A549 (cell line): ENCODE data around the gene IFI44. TPM values are rescaled to one million over a fixed set of nuclear protein-coding genes. Genes with fewer than 3 reads are reported as not detected.

Source experiments
- ATAC-seq, 2 experiments: fragments of 200-7000 bp in 1 of 2; fragments of >200 bp in 1 of 2; cut with Nextera tagmentation in 1 of 2; cut with Tn5 transposase in 1 of 2; 3 replicates each; pipeline versions ENCODE4 v1.8.0 to v1.9.1; 2018 to 2020; ENCODE audit warnings: mild to moderate bottlenecking in 1 of 2, moderate library complexity in 1 of 2
- CTCF ChIA-PET: fragments of 300-600 bp; sonication (Branson Sonifier 250); formaldehyde crosslinking; extraction: SDS; loops from one replicate; lab custom pipeline; 2021; ENCODE audit warnings: antibody characterized with exemption, inconsistent platforms; lab: Yijun Ruan, JAX
- POLR2A ChIA-PET: fragments of 350-600 bp; formaldehyde crosslinking; extraction: SDS; loops from one replicate; lab custom pipeline; 2021; ENCODE audit warnings: antibody characterized with exemption, inconsistent platforms; lab: Yijun Ruan, JAX
- DNase-seq, 2 experiments: peaks; one replicate each; pipeline versions ENCODE4 v3.0.0 to v3.0.0-alpha.2; 2011 to 2016; ENCODE audit warnings: low read depth in 1 of 2, low spot score in 1 of 2
- FAIRE-seq: peaks from 2 replicates; lab custom pipeline; 2011; peaks lifted over from hg19 to GRCh38; lab: Jason Lieb, UNC
- H3K27ac ChIP-seq, 2 experiments: fragments of >200 bp; sonication (Bioruptor Twin); formaldehyde crosslinking; 3 replicates each; pipeline ENCODE4 v1.5.1; 2016 to 2017
- H3K4me1 ChIP-seq: fragments of >200 bp; sonication (Bioruptor Twin); formaldehyde crosslinking; 3 replicates; pipeline ENCODE4 v1.6.1; 2016
- H3K4me2 ChIP-seq: fragments of >200 bp; sonication (Bioruptor Twin); formaldehyde crosslinking; 3 replicates; pipeline ENCODE4 v1.6.1; 2016
- H3K4me3 ChIP-seq: fragments of >200 bp; sonication (Bioruptor Twin); formaldehyde crosslinking; 3 replicates; pipeline ENCODE4 v1.5.1; 2016
- H3K9me3 ChIP-seq: fragments of >200 bp; sonication (Bioruptor Twin); formaldehyde crosslinking; 3 replicates; pipeline ENCODE4 v1.6.1; 2016
- CEBPB ChIP-seq, 2 experiments: fragments of >200 bp in 1 of 2; sonication (Bioruptor Twin) in 1 of 2; formaldehyde crosslinking in 1 of 2; IDR thresholded peaks; 2 replicates each; pipeline ENCODE4 v1.6.1; 2012 to 2016
- CHD2 ChIP-seq: fragments of 150-350 bp; IDR thresholded peaks from 2 replicates; pipeline ENCODE4 v1.6.1; 2014; ENCODE audit warnings: low read length; ENCODE audit not compliant: partially characterized antibody
- EHF ChIP-seq: fragments of 250-450 bp; sonication (Bioruptor Pico); IDR thresholded peaks from 2 replicates; pipeline ENCODE4 v1.5.0; 2020; ENCODE audit warnings: mild to moderate bottlenecking
- FOSB ChIP-seq: fragments of 250-450 bp; sonication (Bioruptor Pico); IDR thresholded peaks from 2 replicates; pipeline ENCODE4 v1.5.0; 2020; ENCODE audit warnings: mild to moderate bottlenecking, moderate library complexity
- FOSL2 ChIP-seq, 2 experiments: fragments of 450-650 bp in 1 of 2; fragments of >200 bp in 1 of 2; sonication (Bioruptor Twin) in 1 of 2; formaldehyde crosslinking; IDR thresholded peaks; 2 replicates each; pipeline versions ENCODE4 v1.5.0 to v1.6.1; 2016 to 2020; ENCODE audit warnings: mild to moderate bottlenecking in 1 of 2, moderate library complexity in 1 of 2
- FOXS1 ChIP-seq: fragments of 250-450 bp; sonication (Bioruptor Pico); IDR thresholded peaks from 2 replicates; pipeline ENCODE4 v1.5.0; 2020; ENCODE audit warnings: mild to moderate bottlenecking, moderate library complexity
- HOXB13 ChIP-seq: fragments of 250-450 bp; sonication (Bioruptor Pico); IDR thresholded peaks from 2 replicates; pipeline ENCODE4 v1.5.0; 2020; ENCODE audit warnings: low read depth, mild to moderate bottlenecking, moderate library complexity
- JUN ChIP-seq, 2 experiments: fragments of >200 bp; sonication (Bioruptor Twin); formaldehyde crosslinking; IDR thresholded peaks; 2 replicates in 1 of 2; 3 replicates in 1 of 2; pipeline ENCODE4 v1.6.1; 2016 to 2017
- JUNB ChIP-seq: fragments of >200 bp; sonication (Bioruptor Twin); formaldehyde crosslinking; IDR thresholded peaks from 2 replicates; pipeline ENCODE4 v1.6.1; 2016
- KDM1A ChIP-seq: fragments of 200-600 bp; sonication (generic); IDR thresholded peaks from 2 replicates; pipeline ENCODE4 v1.6.1; 2016; ENCODE audit warnings: low read depth, mild to moderate bottlenecking
- KDM5A ChIP-seq: fragments of 200-600 bp; sonication (generic); IDR thresholded peaks from 2 replicates; pipeline ENCODE4 v1.6.1; 2016; ENCODE audit warnings: antibody characterized with exemption, mild to moderate bottlenecking
- MYC ChIP-seq: IDR thresholded peaks from 2 replicates; pipeline ENCODE4 v1.6.1; 2012; ENCODE audit warnings: mild to moderate bottlenecking, inconsistent platforms, low read length, improper control_type of control experiment, borderline replicate concordance
- NFE2L2 ChIP-seq: fragments of 150-350 bp; conservative IDR thresholded peaks from 2 replicates; pipeline ENCODE4 v1.6.1; 2014; ENCODE audit warnings: low read length
- POLR2AphosphoS2 ChIP-seq: conservative IDR thresholded peaks from 2 replicates; pipeline ENCODE4 v1.6.1; 2012; ENCODE audit warnings: low read length, improper control_type of control experiment, inconsistent platforms
- RAD21 ChIP-seq, 2 experiments: fragments of >200 bp in 1 of 2; sonication (Bioruptor Twin) in 1 of 2; formaldehyde crosslinking in 1 of 2; IDR thresholded peaks in 1 of 2; conservative IDR thresholded peaks in 1 of 2; 2 replicates in 1 of 2; 3 replicates in 1 of 2; pipeline ENCODE4 v1.6.1; 2012 to 2018; ENCODE audit warnings: inconsistent platforms in 1 of 2
- SMC3 ChIP-seq: fragments of >200 bp; sonication (Bioruptor Twin); formaldehyde crosslinking; IDR thresholded peaks from 3 replicates; pipeline ENCODE4 v1.6.1; 2018; ENCODE audit warnings: inconsistent platforms
- SREBF2 ChIP-seq: fragments of 450-650 bp; IDR thresholded peaks from 2 replicates; pipeline ENCODE4 v1.6.1; 2014; ENCODE audit warnings: mild to moderate bottlenecking, moderate library complexity
- TFCP2L1 ChIP-seq: fragments of 250-450 bp; sonication (Bioruptor Pico); IDR thresholded peaks from 2 replicates; pipeline ENCODE4 v1.5.0; 2021; ENCODE audit warnings: mild to moderate bottlenecking
- WGBS: methylation state at CpG from one replicate; pipeline ENCODE4 v1.1.6; 2017; ENCODE audit errors: missing lambda C conversion rate; 5-methylcytosine and 5-hydroxymethylcytosine counted together
- polyA plus RNA-seq, 4 experiments: library from polyadenylated mRNA; depleted of rRNA in 3 of 4; stranded (reverse); fragments of >200 nt; fragmentation: RNase III in 1 of 4; extraction: RNeasy Plus Mini Kit Qiagen cat#74134 plus additional on column Dnase treatment in 1 of 4; gene quantifications; 2 replicates in 3 of 4; 3 replicates in 1 of 4; pipeline ENCODE4 v1.2.3, GENCODE V29; 2011 to 2017
- TF ChIP-seq, protein P1 (sequence below): fragments of >200 bp; sonication (Bioruptor Twin); formaldehyde crosslinking; IDR thresholded peaks from 2 replicates; pipeline ENCODE4 v1.6.1; 2016
- TF ChIP-seq, protein P2 (sequence below): IDR thresholded peaks from 2 replicates; pipeline ENCODE4 v1.6.1; 2012; ENCODE audit warnings: low read depth, borderline replicate concordance
- TF ChIP-seq, protein P3 (sequence below): fragments of 250-450 bp; sonication (Bioruptor Pico); IDR thresholded peaks from 2 replicates; pipeline ENCODE4 v1.5.0; 2020; ENCODE audit warnings: low read depth, mild to moderate bottlenecking, moderate library complexity
- TF ChIP-seq, protein P4 (sequence below): fragments of 150-350 bp; IDR thresholded peaks from 2 replicates; pipeline ENCODE4 v1.6.1; 2014; ENCODE audit warnings: low read depth, mild to moderate bottlenecking, low read length

The IFI44 gene
- polyA plus RNA-seq, 2 of the 4 experiments (the other 2 are of a cell fraction): 0.05 to 0.44 TPM

DNA sequence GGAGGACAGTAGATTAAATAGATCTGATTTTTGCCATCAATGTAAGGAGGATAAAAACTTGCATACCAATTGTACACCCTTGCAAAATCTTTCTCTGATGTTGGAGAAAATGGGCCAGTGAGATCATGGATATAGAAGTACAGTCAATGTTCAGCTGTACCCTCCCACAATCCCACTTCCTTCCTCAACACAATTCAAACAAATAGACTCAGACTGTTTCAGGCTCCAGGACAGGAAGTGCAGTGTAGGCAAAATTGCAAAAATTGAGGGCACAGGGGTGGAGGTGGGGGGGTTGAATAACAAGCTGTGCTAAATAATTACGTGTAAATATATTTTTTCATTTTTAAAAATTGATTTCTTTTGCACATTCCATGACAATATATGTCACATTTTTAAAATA is 3.9 kb upstream of the IFI44 start:
- H3K9me3 ChIP-seq: no peaks in the 10 kb centered on the region
- FAIRE-seq (no peak), DNase-seq (no peak), ATAC-seq (no peak)
- TF ChIP-seq KDM1A: no peak
- no peak for TF ChIP-seq HOXB13 (CRISPR knock-in tag)
- TF ChIP-seq POLR2AphosphoS2: no peak
- no peak overlapping the region for H3K4me2 ChIP-seq
- H3K4me1 ChIP-seq: no peaks in the 10 kb centered on the region
- 0% methylated on average over 1 of the region's 1 CpG for WGBS
- no peak overlapping the region for H3K27ac ChIP-seq
- CTCF ChIA-PET: no interaction called here
- H3K4me3 ChIP-seq: no peak overlapping the region
- POLR2A ChIA-PET: no interaction called here

DNA sequence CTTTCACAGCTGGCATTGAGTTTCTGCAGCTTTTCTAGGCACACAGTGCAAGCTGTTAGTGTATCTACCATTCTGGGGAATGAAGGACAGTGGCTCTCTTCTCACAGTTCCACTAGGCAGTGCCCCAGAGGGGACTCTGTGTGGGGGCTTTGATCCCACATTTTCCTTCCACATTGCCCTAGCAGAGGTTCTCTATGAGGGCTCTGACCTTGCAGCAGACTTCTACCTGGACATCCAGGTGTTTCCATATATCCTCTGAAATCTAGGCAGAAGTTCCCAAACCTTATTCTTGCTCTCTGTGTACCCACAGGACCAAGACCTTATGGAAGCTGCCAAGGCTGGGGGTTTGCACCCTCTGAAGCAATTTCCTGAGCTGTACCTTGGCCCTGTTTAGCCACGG is 2.4 kb upstream of the IFI44 start:
- no peak overlapping the region for H3K4me3 ChIP-seq
- ATAC-seq: no peak
- no peak for FAIRE-seq
- no peak overlapping the region for H3K27ac ChIP-seq
- no peaks in the 10 kb centered on the region for H3K9me3 ChIP-seq
- DNase-seq: no peak
- no peaks in the 10 kb centered on the region for H3K4me1 ChIP-seq
- no peak overlapping the region for H3K4me2 ChIP-seq
- ChIA-PET CTCF (no interaction called here), POLR2A (no interaction called here)
- TF ChIP-seq POLR2AphosphoS2: no peak
- TF ChIP-seq KDM5A: no peak
- no peak for TF ChIP-seq SMC3
- no peak for TF ChIP-seq EHF (CRISPR knock-in tag)
- TF ChIP-seq, protein P1, sequence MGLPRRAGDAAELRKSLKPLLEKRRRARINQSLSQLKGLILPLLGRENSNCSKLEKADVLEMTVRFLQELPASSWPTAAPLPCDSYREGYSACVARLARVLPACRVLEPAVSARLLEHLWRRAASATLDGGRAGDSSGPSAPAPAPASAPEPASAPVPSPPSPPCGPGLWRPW: no peak
- no peak for TF ChIP-seq FOSB (CRISPR knock-in tag)
- TF ChIP-seq JUNB: no peak
- TF ChIP-seq MYC: no peak
- no peak for TF ChIP-seq NFE2L2
- TF ChIP-seq FOSL2 (IDR thresholded peaks at IDR 0.05): no peak
- no peak for TF ChIP-seq FOSL2 (CRISPR knock-in tag; IDR thresholded peaks at IDR 0.05)
- TF ChIP-seq, protein P2, sequence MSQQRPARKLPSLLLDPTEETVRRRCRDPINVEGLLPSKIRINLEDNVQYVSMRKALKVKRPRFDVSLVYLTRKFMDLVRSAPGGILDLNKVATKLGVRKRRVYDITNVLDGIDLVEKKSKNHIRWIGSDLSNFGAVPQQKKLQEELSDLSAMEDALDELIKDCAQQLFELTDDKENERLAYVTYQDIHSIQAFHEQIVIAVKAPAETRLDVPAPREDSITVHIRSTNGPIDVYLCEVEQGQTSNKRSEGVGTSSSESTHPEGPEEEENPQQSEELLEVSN: no peak
- no peak for TF ChIP-seq FOXS1 (CRISPR knock-in tag)
- no peak for TF ChIP-seq CEBPB (IDR thresholded peaks at IDR 0.05)
- no peak for TF ChIP-seq CHD2
- TF ChIP-seq SREBF2: no peak
- WGBS: no CpG with 5 or more reads among the region's 1 CpG

DNA sequence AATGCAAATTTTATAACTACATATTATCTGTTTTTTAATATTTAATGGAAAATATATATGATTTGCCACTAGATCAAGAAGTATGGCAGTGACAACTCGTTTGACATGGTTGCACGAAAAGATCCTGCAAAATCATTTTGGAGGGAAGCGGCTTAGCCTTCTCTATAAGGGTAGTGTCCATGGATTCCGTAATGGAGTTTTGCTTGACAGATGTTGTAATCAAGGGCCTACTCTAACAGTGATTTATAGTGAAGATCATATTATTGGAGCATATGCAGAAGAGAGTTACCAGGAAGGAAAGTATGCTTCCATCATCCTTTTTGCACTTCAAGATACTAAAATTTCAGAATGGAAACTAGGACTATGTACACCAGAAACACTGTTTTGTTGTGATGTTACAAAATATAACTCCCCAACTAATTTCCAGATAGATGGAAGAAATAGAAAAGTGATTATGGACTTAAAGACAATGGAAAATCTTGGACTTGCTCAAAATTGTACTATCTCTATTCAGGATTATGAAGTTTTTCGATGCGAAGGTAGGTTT is 556 bp downstream of the IFI44 start:
- DNase-seq: no peak
- FAIRE-seq: no peak
- H3K4me1 ChIP-seq: no peaks in the 10 kb centered on the region
- no peaks in the 10 kb centered on the region for H3K9me3 ChIP-seq
- WGBS: 62% methylated on average over 6 of the region's 6 CpGs
- no peak overlapping the region for H3K4me3 ChIP-seq
- TF ChIP-seq KDM5A: no peak
- TF ChIP-seq, protein P1: no peak
- no peak for TF ChIP-seq RAD21 (conservative IDR thresholded peaks at IDR 0.05 in 1 of 2, IDR thresholded peaks at IDR 0.05 in 1 of 2)
- no peak for TF ChIP-seq MYC
- TF ChIP-seq TFCP2L1 (CRISPR knock-in tag): no peak
- TF ChIP-seq EHF (CRISPR knock-in tag): no peak
- no peak for TF ChIP-seq FOSL2 (IDR thresholded peaks at IDR 0.05)
- no peak for TF ChIP-seq FOSL2 (CRISPR knock-in tag; IDR thresholded peaks at IDR 0.05)
- no peak for TF ChIP-seq JUN (IDR thresholded peaks at IDR 0.05)
- TF ChIP-seq, protein P3, sequence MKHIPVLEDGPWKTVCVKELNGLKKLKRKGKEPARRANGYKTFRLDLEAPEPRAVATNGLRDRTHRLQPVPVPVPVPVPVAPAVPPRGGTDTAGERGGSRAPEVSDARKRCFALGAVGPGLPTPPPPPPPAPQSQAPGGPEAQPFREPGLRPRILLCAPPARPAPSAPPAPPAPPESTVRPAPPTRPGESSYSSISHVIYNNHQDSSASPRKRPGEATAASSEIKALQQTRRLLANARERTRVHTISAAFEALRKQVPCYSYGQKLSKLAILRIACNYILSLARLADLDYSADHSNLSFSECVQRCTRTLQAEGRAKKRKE (CRISPR knock-in tag): no peak
- no peak for TF ChIP-seq CEBPB (IDR thresholded peaks at IDR 0.05)
- TF ChIP-seq, protein P4, sequence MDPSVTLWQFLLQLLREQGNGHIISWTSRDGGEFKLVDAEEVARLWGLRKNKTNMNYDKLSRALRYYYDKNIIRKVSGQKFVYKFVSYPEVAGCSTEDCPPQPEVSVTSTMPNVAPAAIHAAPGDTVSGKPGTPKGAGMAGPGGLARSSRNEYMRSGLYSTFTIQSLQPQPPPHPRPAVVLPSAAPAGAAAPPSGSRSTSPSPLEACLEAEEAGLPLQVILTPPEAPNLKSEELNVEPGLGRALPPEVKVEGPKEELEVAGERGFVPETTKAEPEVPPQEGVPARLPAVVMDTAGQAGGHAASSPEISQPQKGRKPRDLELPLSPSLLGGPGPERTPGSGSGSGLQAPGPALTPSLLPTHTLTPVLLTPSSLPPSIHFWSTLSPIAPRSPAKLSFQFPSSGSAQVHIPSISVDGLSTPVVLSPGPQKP: no peak
- TF ChIP-seq JUNB: no peak
- no peak for TF ChIP-seq SMC3
- POLR2A ChIA-PET: no interaction called here
- H3K4me2 ChIP-seq: no peak overlapping the region
- no peak for ATAC-seq
- no peak overlapping the region for H3K27ac ChIP-seq
- CTCF ChIA-PET: interaction anchor here (1.1 kb wide), 1 partner anchor 33 kb away, joined by 4 read pairs; no protein-coding TSS in a partner anchor
